Endometrial microvascular endothelial cells (primary cell): Measurements from ENCODE around the gene MRNIP. TPM values are rescaled to one million over a fixed set of nuclear protein-coding genes. Genes with fewer than 3 reads are reported as not detected.

Source experiments
- in situ Hi-C: cut with HindIII; loops from 2 replicates; pipeline ENCODE4 v1.10.0; 2017; ENCODE audit warnings: low sequenced_read_pairs, low pct_unique_long_range_greater_than_20kb; ENCODE audit errors: inconsistent ontology term
- total RNA-seq: library from RNA; depleted of rRNA; stranded (reverse); fragments of >200 nt; gene quantifications from one replicate; pipeline ENCODE4 v1.2.3, GENCODE V29; 2015; ENCODE audit errors: inconsistent ontology term

MRNIP gene
- total RNA-seq, 1 donor from 2014 or later = 31.4 TPM

- in situ Hi-C loops = no loop called here
These were observed 32.4 kb upstream of the MRNIP start for GRCh38 chr5:179890751-179891682.

- in situ Hi-C loops = no loop called here
These were observed 31.3 kb upstream of the MRNIP start for GRCh38 chr5:179889885-179890284.

- in situ Hi-C loops = no loop called here
These were observed 29.2 kb upstream of the MRNIP start for GRCh38 chr5:179887802-179888201.

GRCh38 chr5:179887095-179887494 is 28.5 kb upstream of the MRNIP start:
- in situ Hi-C loops = no loop called here

GRCh38 chr5:179886190-179886911 is 27.7 kb upstream of the MRNIP start:
- in situ Hi-C loops = no loop called here

- in situ Hi-C loops = no loop called here
These were observed 27.0 kb upstream of the MRNIP start for GRCh38 chr5:179885491-179886090.

GRCh38 chr5:179883163-179883562 is 24.5 kb upstream of the MRNIP start:
- in situ Hi-C loops = no loop called here

- in situ Hi-C loops = no loop called here
These were observed 23.7 kb upstream of the MRNIP start for GRCh38 chr5:179882338-179882737.

GRCh38 chr5:179880848-179881590 is 22.4 kb upstream of the MRNIP start:
- in situ Hi-C loops = no loop called here

GRCh38 chr5:179880066-179880650 is 21.5 kb upstream of the MRNIP start:
- in situ Hi-C loops = no loop called here

GRCh38 chr5:179879690-179880010 is 21.0 kb upstream of the MRNIP start:
- in situ Hi-C loops = no loop called here

- in situ Hi-C loops = no loop called here
These were observed 20.5 kb upstream of the MRNIP start for GRCh38 chr5:179879003-179879689.

GRCh38 chr5:179878222-179879002 is 19.8 kb upstream of the MRNIP start:
- in situ Hi-C loops = no loop called here

- in situ Hi-C loops = no loop called here
These were observed 18.0 kb upstream of the MRNIP start for GRCh38 chr5:179876610-179876952.

- in situ Hi-C loops = no loop called here
These were observed 17.4 kb upstream of the MRNIP start for GRCh38 chr5:179875741-179876609.

GRCh38 chr5:179874536-179875292 is 16.1 kb upstream of the MRNIP start:
- in situ Hi-C loops = no loop called here
